K562 (cell line): Measurements from ENCODE around the gene SYNCRIP. TPM values are rescaled to one million over a fixed set of nuclear protein-coding genes. Genes with fewer than 3 reads are reported as not detected.

Experiments
- ATAC-seq: fragments of 200-7000 bp; cut with Tn5 transposase; 3 replicates; pipeline ENCODE4 v1.9.1; 2020; ENCODE audit warnings: moderate library complexity
- BruUV-seq: library from RNA; stranded (reverse); fragments of 400-500 nt; replicated peaks from 2 replicates; lab custom pipeline; 2021; lab: Mats Ljungman, UMichigan
- CTCF ChIA-PET: fragments of 300-600 bp; formaldehyde crosslinking; extraction: SDS; loops from one replicate; lab custom pipeline; 2021; ENCODE audit warnings: low intra/inter-chr PET ratio; lab: Yijun Ruan, JAX
- POLR2A ChIA-PET: fragments of 300-600, 350-650 bp; sonication (Branson Sonifier 250); formaldehyde crosslinking; extraction: SDS; loops from one replicate; lab custom pipeline; 2021; ENCODE audit warnings: antibody characterized with exemption, inconsistent platforms; lab: Yijun Ruan, JAX
- DNase-seq, 4 experiments: peaks; one replicate each; pipeline versions ENCODE4 v3.0.0 to v3.0.0-alpha.2; 2011 to 2018; ENCODE audit warnings: low spot score in 3 of 4, mixed read lengths in 3 of 4; ENCODE audit errors: extremely low read depth in 1 of 4
- FAIRE-seq: peaks from 2 replicates; lab custom pipeline; 2011; peaks lifted over from hg19 to GRCh38; lab: Jason Lieb, UNC
- H2AFZ ChIP-seq: 2 replicates; pipeline ENCODE4 v1.6.0; 2011; ENCODE audit warnings: low read depth, low read length, control low read depth, inconsistent platforms
- H3K27ac ChIP-seq: fragments of 200-600 bp; 3 replicates; pipeline ENCODE4 v1.8.0; 2011; ENCODE audit warnings: low read depth, mild to moderate bottlenecking, control low read depth, inconsistent platforms, low read length, moderate library complexity, mixed read lengths; ENCODE audit errors: extremely low read depth
- H3K27me3 ChIP-seq, 2 experiments: fragments of 300-600 bp in 1 of 2; 2 replicates in 1 of 2; 3 replicates in 1 of 2; pipeline versions ENCODE4 v1.6.0 to v1.8.0; 2011; ENCODE audit warnings: inconsistent platforms in 2 of 2, low read length in 2 of 2, mild to moderate bottlenecking in 1 of 2, mixed read lengths in 1 of 2, moderate library complexity in 1 of 2; ENCODE audit not compliant: control insufficient read depth in 2 of 2, insufficient read depth in 2 of 2
- H3K36me3 ChIP-seq: fragments of 300-600 bp; 3 replicates; pipeline ENCODE4 v1.8.0; 2011; ENCODE audit warnings: mild to moderate bottlenecking, low read length, inconsistent platforms; ENCODE audit not compliant: control insufficient read depth, insufficient read depth
- H3K4me1 ChIP-seq, 2 experiments: fragments of 200-600 bp in 1 of 2; replicated peaks in 1 of 2; 2 replicates in 1 of 2; 3 replicates in 1 of 2; pipeline versions ENCODE4 v1.5.1 to v1.8.0; 2011; ENCODE audit warnings: inconsistent platforms in 2 of 2, low read length in 2 of 2, mild to moderate bottlenecking in 1 of 2, mixed read lengths in 1 of 2, moderate library complexity in 1 of 2; ENCODE audit not compliant: control insufficient read depth in 2 of 2, insufficient read depth in 2 of 2
- H3K4me2 ChIP-seq: 2 replicates; pipeline ENCODE4 v1.6.1; 2011; ENCODE audit warnings: low read length, control low read depth, inconsistent platforms, mixed read lengths; ENCODE audit not compliant: insufficient read depth
- H3K4me3 ChIP-seq: fragments of 200-600 bp; sonication (generic), shearing (Covaris generic); 2 replicates; pipeline ENCODE4 v1.5.1; 2016; ENCODE audit warnings: control low read depth, inconsistent platforms
- H3K79me2 ChIP-seq: fragments of 200-600 bp; 3 replicates; pipeline ENCODE4 v1.8.0; 2011; ENCODE audit warnings: low read length, inconsistent platforms; ENCODE audit not compliant: control insufficient read depth, insufficient read depth
- H3K9ac ChIP-seq, 2 experiments: 2 replicates each; pipeline versions ENCODE4 v1.6.0 to v1.6.1; 2011; ENCODE audit warnings: low read depth in 2 of 2, low read length in 2 of 2, control low read depth in 1 of 2, inconsistent platforms in 1 of 2, mild to moderate bottlenecking in 1 of 2, mixed read lengths in 1 of 2; ENCODE audit not compliant: insufficient read depth in 1 of 2
- H3K9me1 ChIP-seq: one replicate; pipeline ENCODE4 v1.6.0; 2011; ENCODE audit warnings: inconsistent platforms, mild to moderate bottlenecking, low read length, moderate library complexity; ENCODE audit not compliant: control insufficient read depth, insufficient read depth
- H3K9me3 ChIP-seq: replicated peaks from 2 replicates; pipeline ENCODE4 v1.5.1; 2011; ENCODE audit warnings: low read depth, low read length, inconsistent platforms; ENCODE audit not compliant: control insufficient read depth, insufficient read depth
- H4K20me1 ChIP-seq: replicated peaks from 2 replicates; pipeline ENCODE4 v1.6.1; 2011; ENCODE audit warnings: low read length, inconsistent platforms, mixed read lengths; ENCODE audit not compliant: control insufficient read depth, insufficient read depth
- CC2D1A ChIP-seq: fragments of 450-650 bp; IDR thresholded peaks from 2 replicates; pipeline ENCODE4 v1.6.1; 2017; ENCODE audit warnings: mild to moderate bottlenecking
- CCAR2 ChIP-seq: fragments of 200-400 bp; formaldehyde crosslinking; IDR thresholded peaks from 2 replicates; pipeline ENCODE4 v1.6.1; 2017; ENCODE audit warnings: mild to moderate bottlenecking, low read depth, low read length
- GATA2 ChIP-seq: sonication (generic); formaldehyde crosslinking; IDR thresholded peaks from 2 replicates; pipeline ENCODE4 v1.4.0; 2020; ENCODE audit warnings: mild to moderate bottlenecking, missing genetic modification reagents
- HMG20A ChIP-seq: fragments of 450-650 bp; formaldehyde crosslinking; conservative IDR thresholded peaks from 2 replicates; pipeline ENCODE4 v1.4.0; 2020; ENCODE audit warnings: mild to moderate bottlenecking, mixed read lengths
- LCOR ChIP-seq: sonication (generic); formaldehyde crosslinking; IDR thresholded peaks from 2 replicates; pipeline ENCODE4 v1.8.0; 2022; ENCODE audit warnings: mild to moderate bottlenecking, missing genetic modification reagents
- NCOA2 ChIP-seq, 2 experiments: fragments of 450-650 bp; IDR thresholded peaks; 2 replicates each; pipeline ENCODE4 v1.6.1; 2018; ENCODE audit warnings: mild to moderate bottlenecking in 2 of 2, moderate library complexity in 1 of 2; ENCODE audit not compliant: partially characterized antibody in 2 of 2
- PHF21A ChIP-seq: fragments of 450-650 bp; IDR thresholded peaks from 2 replicates; pipeline ENCODE4 v1.6.1; 2017; ENCODE audit warnings: low read depth, borderline replicate concordance
- SOX6 ChIP-seq: fragments of 450-650 bp; IDR thresholded peaks from 2 replicates; pipeline ENCODE4 v1.6.1; 2014; ENCODE audit warnings: mild to moderate bottlenecking
- SP1 ChIP-seq: sonication (generic); formaldehyde crosslinking; IDR thresholded peaks from 2 replicates; pipeline ENCODE4 v1.8.1; 2022; ENCODE audit warnings: mild to moderate bottlenecking, missing genetic modification reagents
- SPI1 ChIP-seq: IDR thresholded peaks from 2 replicates; pipeline ENCODE4 v1.6.1; 2011; ENCODE audit warnings: low read depth, low read length, control low read depth, borderline replicate concordance
- SUPT5H ChIP-seq: fragments of 450-650 bp; IDR thresholded peaks from 2 replicates; pipeline ENCODE4 v1.6.1; 2016
- ZNF165 ChIP-seq: fragments of 250-450 bp; sonication (Bioruptor Pico); IDR thresholded peaks from 2 replicates; pipeline ENCODE4 v1.4.0; 2020; ENCODE audit warnings: borderline replicate concordance
- ZNF324 ChIP-seq: fragments of 250-450 bp; sonication (Bioruptor Pico); IDR thresholded peaks from 2 replicates; pipeline ENCODE4 v1.4.0; 2020; ENCODE audit warnings: mild to moderate bottlenecking
- ZNF586 ChIP-seq: fragments of 450-650 bp; formaldehyde crosslinking; conservative IDR thresholded peaks from 2 replicates; pipeline ENCODE4 v1.4.0; 2020; ENCODE audit warnings: mild to moderate bottlenecking, moderate library complexity
- WGBS: fragments of 100-300 bp; shearing (Covaris generic); methylation state at CpG from one replicate; pipeline ENCODE4 v1.1.6; 2016; ENCODE audit warnings: low coverage, mixed read lengths; ENCODE audit not compliant: insufficient coverage; ENCODE audit errors: missing lambda C conversion rate; 5-methylcytosine and 5-hydroxymethylcytosine counted together
- in situ Hi-C: fragments of 300-500 bp; cut with MboI; formaldehyde crosslinking; loops from 4 replicates; pipeline ENCODE4 v1.15.0; 2018; ENCODE audit warnings: inconsistent platforms, mixed read lengths
- intact Hi-C: fragments of 100-400 bp; cut with micrococcal nuclease; formaldehyde crosslinking; loops from 2 replicates; pipeline ENCODE4 v1.14.2; 2022
- polyA plus RNA-seq, 8 experiments: library from polyadenylated mRNA; depleted of rRNA in 4 of 8; stranded (reverse) in 5 of 8; unstranded in 3 of 8; fragments of >200 nt; fragmentation: Nextera tagmentation in 2 of 8; fragmentation: Illumina TruSeq in 1 of 8; extraction: Ambion mirVana in 2 of 8; extraction: Trizol in 1 of 8; gene quantifications; 2 replicates each; pipeline versions ENCODE4 v1.2.1 to v1.2.3, GENCODE V29; 2011 to 2014; ENCODE audit warnings: inconsistent platforms in 1 of 8, missing spikeins in 1 of 8
- total RNA-seq, 7 experiments: library from RNA; depleted of rRNA in 6 of 7; stranded (reverse); fragments of >200 nt in 6 of 7; fragmentation: Illumina TruSeq in 2 of 7; extraction: Trizol in 2 of 7; gene quantifications; 2 replicates each; pipeline versions ENCODE4 v1.2.1 to v1.2.3, GENCODE V29; 2011 to 2021; ENCODE audit warnings: low replicate concordance in 1 of 7
- TF ChIP-seq, protein P1 (sequence below): sonication (generic); formaldehyde crosslinking; IDR thresholded peaks from 2 replicates; pipeline ENCODE4 v1.8.0; 2022; ENCODE audit warnings: mild to moderate bottlenecking, missing genetic modification reagents
- TF ChIP-seq, protein P2 (sequence below): fragments of 250-450 bp; sonication (Bioruptor Pico); IDR thresholded peaks from 2 replicates; pipeline ENCODE4 v1.9.0; 2021; ENCODE audit warnings: mild to moderate bottlenecking, inconsistent platforms
- TF ChIP-seq, protein P3 (sequence below): fragments of 250-450 bp; sonication (Bioruptor Pico); IDR thresholded peaks from 2 replicates; pipeline ENCODE4 v1.8.0; 2021; ENCODE audit warnings: moderate library complexity, mild to moderate bottlenecking, inconsistent platforms

SYNCRIP gene
- total and polyA plus RNA-seq, 9 of the 15 experiments (the other 6 are each of a cell fraction or from before 2014, with no cell fraction given): 46.5 to 295 (median 140) TPM

DNA sequence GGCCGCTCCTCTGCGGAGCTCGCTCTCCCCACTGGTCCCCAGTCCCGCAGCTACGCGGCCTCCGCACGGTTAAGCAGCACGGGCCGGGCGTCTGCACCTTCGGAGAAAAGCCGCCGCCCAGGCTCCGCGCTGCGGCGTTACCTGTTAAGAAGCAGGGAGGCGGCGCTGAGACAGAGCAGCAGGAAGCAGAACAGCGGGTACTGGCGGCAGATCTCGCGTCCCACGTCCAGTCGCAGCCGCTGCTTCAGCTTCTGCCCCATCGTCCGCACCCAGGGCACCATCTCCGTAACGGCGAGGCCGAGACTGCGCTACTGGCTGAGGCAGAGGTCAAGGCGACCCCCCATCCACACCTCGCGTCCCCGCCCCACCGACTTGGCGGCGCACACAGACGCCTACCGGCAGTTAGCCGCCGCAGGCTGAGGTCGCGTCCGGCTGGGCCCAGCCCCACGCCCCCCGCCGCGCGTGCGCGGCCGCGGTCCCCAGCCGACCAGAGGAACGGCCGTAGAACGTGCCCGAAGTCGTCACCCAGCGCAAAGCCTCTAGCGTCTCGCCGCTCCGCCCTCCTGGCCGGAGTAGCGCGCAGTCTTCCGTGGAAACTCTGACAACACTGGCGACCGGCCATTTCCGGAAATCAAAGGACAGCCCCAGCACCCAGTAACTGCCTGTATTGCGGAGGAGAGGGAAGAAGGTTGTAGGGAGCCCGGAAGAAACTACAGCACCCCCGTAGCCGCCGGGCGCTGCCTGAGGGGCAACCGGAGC lies 49.1 kb downstream of the SYNCRIP start, which contains the start of gene SNX14:
Gene SNX14, minus strand, starts transcription at position 421 of the 759 bp plus-strand sequence. Its CDS starts 140 bp downstream, at position 281.
- peaks cover 13 to 16% of the 10 kb centered on the region in 2 experiments; a peak in 3 of 5 replicates for H3K4me1 ChIP-seq
- ATAC-seq: peak; percentile 93
- BruUV-seq: TSS peak; percentile 48
- intact Hi-C loops: loop anchor here (2.0 to 5.0 kb wide), 2 partner anchors 49 to 84 kb away; partner anchors contain the start of gene SYNCRIP
- peak within 1 kb of the TSS; percentile 97 for H3K27ac ChIP-seq
- H3K9me1 ChIP-seq: no peaks in the 10 kb centered on the region
- peaks cover 3% of the 10 kb centered on the region for H3K9me3 ChIP-seq
- in situ Hi-C loops: no loop called here
- H3K9ac ChIP-seq: peak within 1 kb of the TSS; percentile 89 to 98
- peak; percentile 73 for FAIRE-seq
- ChIA-PET POLR2A (interaction anchor here (0.7 to 2.7 kb wide), 15 partner anchors 8 to 87 kb away, joined by 3 to 32 read pairs (median 4); partner anchors contain the start of gene SYNCRIP), CTCF (no interaction called here)
- peaks cover 16% of the 10 kb centered on the region; the same call in 2 of the 3 replicates for H3K36me3 ChIP-seq
- peak within 1 kb of the TSS; percentile 97 for H2AFZ ChIP-seq
- peaks cover 68% of the 10 kb centered on the region for H3K79me2 ChIP-seq
- no peaks in the 10 kb centered on the region for H4K20me1 ChIP-seq
- WGBS: under 1% methylated on average over 53 of the region's 82 CpGs
- no peaks in the 10 kb centered on the region for H3K27me3 ChIP-seq
- H3K4me2 ChIP-seq: peak within 1 kb of the TSS; percentile 95
- H3K4me3 ChIP-seq: peak within 1 kb of the TSS; percentile 92
- peak; percentile 88 to 96 (median 90) for DNase-seq
- peak; percentile 60 for TF ChIP-seq SP1 (CRISPR knock-in tag)
- TF ChIP-seq LCOR (CRISPR knock-in tag): peak; percentile 29; the same call in 1 of the 2 replicates
- TF ChIP-seq ZNF165 (CRISPR knock-in tag): no peak
- no peak for TF ChIP-seq CCAR2
- TF ChIP-seq ZNF586 (CRISPR knock-in tag): no peak
- TF ChIP-seq, protein P1, sequence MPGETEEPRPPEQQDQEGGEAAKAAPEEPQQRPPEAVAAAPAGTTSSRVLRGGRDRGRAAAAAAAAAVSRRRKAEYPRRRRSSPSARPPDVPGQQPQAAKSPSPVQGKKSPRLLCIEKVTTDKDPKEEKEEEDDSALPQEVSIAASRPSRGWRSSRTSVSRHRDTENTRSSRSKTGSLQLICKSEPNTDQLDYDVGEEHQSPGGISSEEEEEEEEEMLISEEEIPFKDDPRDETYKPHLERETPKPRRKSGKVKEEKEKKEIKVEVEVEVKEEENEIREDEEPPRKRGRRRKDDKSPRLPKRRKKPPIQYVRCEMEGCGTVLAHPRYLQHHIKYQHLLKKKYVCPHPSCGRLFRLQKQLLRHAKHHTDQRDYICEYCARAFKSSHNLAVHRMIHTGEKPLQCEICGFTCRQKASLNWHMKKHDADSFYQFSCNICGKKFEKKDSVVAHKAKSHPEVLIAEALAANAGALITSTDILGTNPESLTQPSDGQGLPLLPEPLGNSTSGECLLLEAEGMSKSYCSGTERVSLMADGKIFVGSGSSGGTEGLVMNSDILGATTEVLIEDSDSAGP: no peak
- TF ChIP-seq, protein P2, sequence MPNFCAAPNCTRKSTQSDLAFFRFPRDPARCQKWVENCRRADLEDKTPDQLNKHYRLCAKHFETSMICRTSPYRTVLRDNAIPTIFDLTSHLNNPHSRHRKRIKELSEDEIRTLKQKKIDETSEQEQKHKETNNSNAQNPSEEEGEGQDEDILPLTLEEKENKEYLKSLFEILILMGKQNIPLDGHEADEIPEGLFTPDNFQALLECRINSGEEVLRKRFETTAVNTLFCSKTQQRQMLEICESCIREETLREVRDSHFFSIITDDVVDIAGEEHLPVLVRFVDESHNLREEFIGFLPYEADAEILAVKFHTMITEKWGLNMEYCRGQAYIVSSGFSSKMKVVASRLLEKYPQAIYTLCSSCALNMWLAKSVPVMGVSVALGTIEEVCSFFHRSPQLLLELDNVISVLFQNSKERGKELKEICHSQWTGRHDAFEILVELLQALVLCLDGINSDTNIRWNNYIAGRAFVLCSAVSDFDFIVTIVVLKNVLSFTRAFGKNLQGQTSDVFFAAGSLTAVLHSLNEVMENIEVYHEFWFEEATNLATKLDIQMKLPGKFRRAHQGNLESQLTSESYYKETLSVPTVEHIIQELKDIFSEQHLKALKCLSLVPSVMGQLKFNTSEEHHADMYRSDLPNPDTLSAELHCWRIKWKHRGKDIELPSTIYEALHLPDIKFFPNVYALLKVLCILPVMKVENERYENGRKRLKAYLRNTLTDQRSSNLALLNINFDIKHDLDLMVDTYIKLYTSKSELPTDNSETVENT (CRISPR knock-in tag): peak; percentile 93
- TF ChIP-seq, protein P3, sequence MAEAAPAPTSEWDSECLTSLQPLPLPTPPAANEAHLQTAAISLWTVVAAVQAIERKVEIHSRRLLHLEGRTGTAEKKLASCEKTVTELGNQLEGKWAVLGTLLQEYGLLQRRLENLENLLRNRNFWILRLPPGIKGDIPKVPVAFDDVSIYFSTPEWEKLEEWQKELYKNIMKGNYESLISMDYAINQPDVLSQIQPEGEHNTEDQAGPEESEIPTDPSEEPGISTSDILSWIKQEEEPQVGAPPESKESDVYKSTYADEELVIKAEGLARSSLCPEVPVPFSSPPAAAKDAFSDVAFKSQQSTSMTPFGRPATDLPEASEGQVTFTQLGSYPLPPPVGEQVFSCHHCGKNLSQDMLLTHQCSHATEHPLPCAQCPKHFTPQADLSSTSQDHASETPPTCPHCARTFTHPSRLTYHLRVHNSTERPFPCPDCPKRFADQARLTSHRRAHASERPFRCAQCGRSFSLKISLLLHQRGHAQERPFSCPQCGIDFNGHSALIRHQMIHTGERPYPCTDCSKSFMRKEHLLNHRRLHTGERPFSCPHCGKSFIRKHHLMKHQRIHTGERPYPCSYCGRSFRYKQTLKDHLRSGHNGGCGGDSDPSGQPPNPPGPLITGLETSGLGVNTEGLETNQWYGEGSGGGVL: no peak
- TF ChIP-seq GATA2 (CRISPR knock-in tag): no peak
- peak; percentile 84 for TF ChIP-seq SUPT5H
- TF ChIP-seq ZNF324 (CRISPR knock-in tag): no peak
- no peak for TF ChIP-seq CC2D1A
- no peak for TF ChIP-seq NCOA2 (IDR thresholded peaks at IDR 0.05; ENCODE audit: partially characterized antibody in 2 of 2)
- no peak for TF ChIP-seq HMG20A (CRISPR knock-in tag)
- 0 out of 2 replicates have a peak, but pooled peaks have one; percentile 41 for TF ChIP-seq SOX6
- 0 out of 2 replicates have a peak, but pooled peaks have one; percentile 7 for TF ChIP-seq PHF21A
- no peak for TF ChIP-seq SPI1
